ENCODE data around the gene LRRK1.

GRCh38 chr15:101045236-101045646, 126.1 kb downstream of the LRRK1 start:
- TF ChIP-seq CTCF (conservative IDR thresholded peaks at IDR 0.05 in 1 of 2, IDR thresholded peaks at IDR 0.05 in 1 of 2; ENCODE audit: extremely low read depth in 1 of 2, insufficient read depth in 1 of 2, low read depth in 1 of 2, low read length in 2 of 2): no peak
- no peak for TF ChIP-seq EZH2 (IDR thresholded peaks at IDR 0.05; ENCODE audit: borderline replicate concordance, low read length)

Data from mammary epithelial cell (primary cell).